Activated CD8-positive, alpha-beta memory T cell treated with anti-CD3 and anti-CD28 coated beads for 48 hours (primary cell): ENCODE results near the gene MAD1L1.
"Not testable (repeated sequence)": the region's sequence is repeated elsewhere in the genome, so short reads cannot be mapped to it uniquely, and the experiment has no call there.

ENCODE experiments used
- DNase-seq, 3 experiments: peaks; one replicate each; pipeline ENCODE4 v3.0.0-alpha.2; 2020; ENCODE audit warnings: low read depth in 2 of 3, low spot score in 2 of 3

The MAD1L1 gene

GRCh38 chr7:1931951-1932270 is 300.8 kb downstream of the MAD1L1 start:
- DNase-seq, result no peak

DNA sequence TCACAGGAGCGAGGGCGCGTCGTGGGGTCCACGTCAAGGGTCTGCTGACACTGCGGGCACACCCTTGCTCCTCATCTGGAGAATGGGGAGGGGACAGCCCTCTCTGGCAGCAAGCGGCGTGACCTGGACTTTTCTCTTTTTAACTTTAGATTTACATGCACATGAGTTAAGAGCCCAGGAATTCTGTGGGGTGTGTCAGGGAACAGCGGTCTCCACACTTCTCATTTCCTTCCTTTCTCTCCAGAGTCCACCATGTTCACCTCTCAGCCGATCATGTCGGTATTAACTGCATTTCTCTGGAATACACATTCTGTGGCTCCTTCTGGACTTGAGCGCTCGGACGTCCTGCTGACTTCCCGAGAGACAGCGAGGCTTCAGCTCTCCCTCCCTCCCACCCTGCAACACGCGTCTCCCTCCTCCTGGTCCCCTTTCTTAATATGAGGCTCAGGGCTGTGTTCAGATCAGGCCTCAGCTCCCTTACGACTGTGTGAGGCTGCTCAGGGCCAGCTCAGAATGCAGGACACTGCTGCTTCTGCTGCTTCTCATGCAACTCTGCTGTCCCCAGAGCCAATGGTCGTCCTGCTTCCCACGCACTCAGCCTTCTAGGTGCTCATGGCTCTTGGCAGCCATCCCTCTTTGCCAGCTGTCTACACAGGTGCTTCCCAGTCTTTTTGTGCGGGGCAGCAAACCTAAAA is 301.3 kb downstream of the MAD1L1 start:
- no peak for DNase-seq

DNA sequence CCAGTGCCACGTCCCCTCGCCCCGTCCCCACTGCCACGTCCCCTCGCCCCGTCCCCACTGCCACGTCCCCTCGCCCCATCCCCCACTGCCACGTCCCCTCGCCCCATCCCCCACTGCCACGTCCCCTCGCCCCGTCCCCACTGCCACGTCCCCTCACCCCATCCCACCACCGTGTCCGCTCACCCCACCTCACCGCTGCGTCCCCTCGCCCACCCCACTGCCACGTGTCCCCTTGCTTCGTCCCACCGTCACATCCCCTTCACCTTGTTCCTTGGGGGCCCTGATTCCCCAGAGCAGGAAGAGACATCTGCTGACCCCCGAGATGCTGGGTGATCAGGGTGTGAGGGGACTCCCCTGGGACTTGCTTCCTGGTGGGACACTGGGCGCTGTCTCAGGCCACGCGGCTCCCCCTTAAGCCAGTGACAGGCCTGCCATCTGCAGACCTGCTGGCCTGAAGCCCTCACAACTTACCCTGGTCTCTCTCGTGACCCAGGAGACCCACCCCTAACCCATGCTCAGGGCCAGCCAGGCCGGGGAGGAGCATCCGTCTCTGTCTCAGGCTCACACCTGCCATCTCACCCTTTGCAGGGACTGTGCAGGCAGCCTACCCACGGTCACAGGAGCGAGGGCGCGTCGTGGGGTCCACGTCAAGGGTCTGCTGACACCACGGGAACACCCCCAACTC is 302.2 kb downstream of the MAD1L1 start:
- no peak for DNase-seq

- not testable (repeated sequence) for DNase-seq
Observed at GRCh38 chr7:1929349-1929925, 303.3 kb downstream of the MAD1L1 start.

- DNase-seq, result no peak
Observed at GRCh38 chr7:1928645-1929348, 303.9 kb downstream of the MAD1L1 start.

DNA sequence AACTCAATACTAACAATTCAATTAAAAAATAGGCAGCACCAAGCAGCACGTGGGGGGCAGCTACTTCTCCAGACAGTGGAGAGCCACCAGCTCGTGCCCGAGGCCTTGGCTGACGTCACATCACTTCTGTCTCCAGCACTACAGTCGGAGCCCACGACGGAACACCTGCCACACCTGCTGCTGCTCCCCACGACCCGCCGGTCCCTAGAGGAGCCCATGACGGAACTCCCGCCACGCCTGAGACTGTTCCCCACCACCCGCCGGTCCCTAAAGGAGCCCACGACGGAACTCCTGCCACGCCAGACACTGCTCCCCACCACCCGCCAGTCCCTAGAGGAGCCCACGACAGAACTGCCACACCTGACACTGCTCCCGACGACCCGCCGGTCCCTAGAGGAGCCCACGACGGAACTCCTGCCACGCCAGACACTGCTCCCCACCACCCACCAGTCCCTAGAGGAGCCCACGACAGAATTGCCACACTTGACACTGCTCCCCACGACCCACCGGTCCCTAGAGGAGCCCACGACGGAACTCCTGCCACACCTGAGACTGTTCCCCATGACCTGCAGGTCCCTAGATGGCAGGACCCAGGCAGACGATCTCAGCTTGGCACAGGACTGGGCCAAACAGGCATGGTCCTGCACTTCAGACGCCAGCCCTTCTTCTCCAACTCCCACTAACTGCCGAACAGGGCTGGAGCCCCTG is 304.7 kb downstream of the MAD1L1 start:
- no peak for DNase-seq

DNA sequence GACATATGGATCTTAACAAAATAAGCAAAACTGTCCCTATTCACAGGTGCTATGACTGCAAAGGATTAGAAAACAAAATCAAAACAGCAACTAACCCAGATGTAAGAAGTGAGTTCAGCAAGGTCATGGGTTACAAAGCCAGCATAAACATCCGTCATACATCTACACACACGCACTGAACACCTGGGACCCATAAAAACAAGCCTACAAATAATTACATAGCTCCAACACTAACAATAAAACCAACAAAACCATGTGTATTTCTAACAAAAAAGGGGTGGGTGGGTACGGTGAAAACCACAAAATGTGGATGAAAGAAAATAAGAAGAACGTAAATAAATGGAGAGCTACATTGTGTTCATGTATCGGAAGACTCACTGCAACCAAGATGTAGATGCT is 305.8 kb downstream of the MAD1L1 start:
- no peak for DNase-seq

DNA sequence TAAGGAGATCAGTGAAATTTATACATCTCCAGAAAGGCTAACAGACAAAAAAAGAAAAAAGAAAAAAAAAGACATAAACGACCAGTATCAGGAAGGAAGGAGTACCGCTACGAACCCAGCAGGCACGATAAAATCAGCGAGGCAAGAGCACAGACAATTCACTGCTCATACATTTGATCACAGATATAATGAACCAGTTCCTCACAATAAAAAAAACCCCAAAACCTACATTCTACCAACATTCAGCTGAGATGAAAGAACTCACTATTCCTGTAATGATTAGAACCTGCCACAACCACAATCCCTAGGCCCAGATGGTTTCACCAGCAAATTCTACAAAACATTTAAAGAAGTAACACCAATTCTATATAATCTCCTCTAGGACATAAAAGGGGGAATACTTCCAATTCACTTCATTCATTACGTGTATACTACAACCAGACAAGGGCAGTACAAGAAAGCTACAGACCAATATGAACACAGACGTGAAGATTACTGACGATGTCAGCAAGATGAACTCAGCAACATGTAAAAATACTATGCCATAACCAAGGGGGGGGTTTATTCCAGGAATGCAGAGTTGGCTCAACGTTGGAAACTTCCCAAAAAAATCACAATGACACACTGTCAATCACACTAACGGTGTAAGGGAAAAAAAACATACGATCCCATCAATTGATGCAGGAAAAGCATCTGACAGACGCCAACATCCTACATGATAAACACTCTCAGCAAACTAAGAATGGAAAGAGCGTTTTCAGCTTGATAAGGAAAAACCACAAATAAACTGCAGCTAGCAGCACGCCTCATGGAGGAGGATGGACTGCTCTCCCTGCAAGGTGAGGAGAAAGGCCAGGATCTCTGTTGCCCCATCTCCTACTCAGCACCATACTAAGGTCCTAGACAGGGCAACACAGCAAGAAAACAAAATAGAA is 306.5 kb downstream of the MAD1L1 start:
- no peak for DNase-seq

GRCh38 chr7:1925349-1925748 is 307.4 kb downstream of the MAD1L1 start:
- DNase-seq, result no peak

DNA sequence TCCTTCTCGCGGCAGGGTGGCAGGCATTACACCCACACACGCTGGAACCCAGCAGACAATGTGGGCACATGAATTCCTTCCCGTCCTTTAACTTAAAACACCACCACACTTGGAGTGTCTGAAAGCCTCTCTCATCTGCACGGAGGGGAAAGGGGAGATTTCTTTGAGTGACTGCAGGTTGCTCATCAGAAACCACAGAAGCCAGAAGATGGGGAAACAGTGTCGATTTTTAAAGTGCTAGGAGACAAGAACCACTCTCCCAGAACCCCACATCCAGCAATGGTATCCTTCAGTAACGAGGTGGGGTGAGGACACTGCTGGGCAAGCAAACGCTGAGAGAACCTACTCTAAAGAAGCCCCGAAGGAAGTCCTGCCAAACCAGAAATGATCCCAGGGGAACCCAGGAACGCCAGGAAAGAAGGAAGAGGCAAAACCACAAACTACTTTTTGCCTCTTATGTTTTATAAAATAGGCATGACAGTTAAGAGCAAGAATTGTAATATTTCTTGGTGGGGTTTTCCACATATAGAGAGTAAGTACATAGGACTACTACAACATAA is 308.4 kb downstream of the MAD1L1 start:
- no peak for DNase-seq

DNA sequence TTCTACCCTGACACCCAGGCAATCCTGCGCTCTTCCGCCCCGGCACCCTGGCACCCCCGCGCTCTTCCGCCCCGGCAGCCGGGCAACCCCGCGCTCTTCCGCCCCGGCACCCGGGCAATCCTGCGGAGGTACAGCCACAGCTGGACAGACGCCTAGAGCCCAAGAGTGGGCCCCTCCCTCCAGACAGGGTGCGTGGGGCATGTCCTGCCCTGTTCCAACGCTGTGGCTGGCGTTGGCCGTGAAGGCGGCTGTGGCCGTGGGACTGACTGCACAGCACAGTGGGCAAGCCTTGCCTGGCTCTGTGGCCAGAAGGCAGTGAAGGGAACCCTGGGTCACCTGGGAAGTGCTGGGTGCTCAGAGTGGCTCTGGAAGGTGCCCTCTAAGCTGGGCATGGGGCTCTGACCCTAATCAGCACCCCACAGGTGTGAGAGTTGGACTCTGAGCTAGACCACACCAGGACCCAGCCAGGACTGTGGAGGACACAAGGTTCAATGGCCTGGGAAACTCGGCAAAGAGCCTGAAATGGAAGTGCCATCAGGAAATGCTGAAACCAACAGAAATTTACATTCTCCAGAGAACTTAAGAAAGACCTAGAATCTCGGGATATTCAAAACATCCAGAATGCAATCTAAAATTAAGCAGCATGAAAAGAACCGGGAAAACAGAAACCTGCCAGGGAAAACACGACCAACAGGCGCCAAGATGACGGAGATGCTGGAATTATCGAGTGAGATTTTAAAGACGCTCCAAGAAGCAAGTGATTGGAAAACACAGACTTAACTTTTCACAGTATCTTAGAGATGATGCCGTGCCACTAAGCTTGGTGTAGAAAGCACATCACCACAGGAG is 309.1 kb downstream of the MAD1L1 start:
- DNase-seq, result no peak

- no peak for DNase-seq
Observed at GRCh38 chr7:1922870-1923236, 309.9 kb downstream of the MAD1L1 start.

- DNase-seq, result no peak
Observed at GRCh38 chr7:1922071-1922869, 310.5 kb downstream of the MAD1L1 start.

DNA sequence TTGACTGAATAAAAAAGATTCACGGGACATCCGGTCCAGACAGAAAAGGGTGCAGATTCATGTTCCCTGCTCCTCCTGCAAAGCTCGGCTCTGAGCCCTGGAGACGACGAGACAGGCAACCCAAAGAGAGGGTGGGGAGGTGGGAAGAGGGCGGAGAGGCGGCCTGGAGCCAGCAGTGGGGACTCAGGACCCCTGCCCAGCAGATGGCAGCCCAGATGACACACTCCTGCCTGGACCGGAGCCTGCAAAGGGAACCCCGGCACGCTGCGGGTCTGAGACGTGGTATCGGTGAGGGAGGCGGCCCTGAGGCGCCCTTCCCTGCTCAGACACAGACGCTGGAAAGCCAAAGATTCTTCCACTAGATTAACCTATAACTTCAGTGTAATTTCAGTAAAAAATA is 311.9 kb downstream of the MAD1L1 start:
- no peak for DNase-seq

GRCh38 chr7:1920266-1920681 is 312.5 kb downstream of the MAD1L1 start:
- DNase-seq, result no peak

DNA sequence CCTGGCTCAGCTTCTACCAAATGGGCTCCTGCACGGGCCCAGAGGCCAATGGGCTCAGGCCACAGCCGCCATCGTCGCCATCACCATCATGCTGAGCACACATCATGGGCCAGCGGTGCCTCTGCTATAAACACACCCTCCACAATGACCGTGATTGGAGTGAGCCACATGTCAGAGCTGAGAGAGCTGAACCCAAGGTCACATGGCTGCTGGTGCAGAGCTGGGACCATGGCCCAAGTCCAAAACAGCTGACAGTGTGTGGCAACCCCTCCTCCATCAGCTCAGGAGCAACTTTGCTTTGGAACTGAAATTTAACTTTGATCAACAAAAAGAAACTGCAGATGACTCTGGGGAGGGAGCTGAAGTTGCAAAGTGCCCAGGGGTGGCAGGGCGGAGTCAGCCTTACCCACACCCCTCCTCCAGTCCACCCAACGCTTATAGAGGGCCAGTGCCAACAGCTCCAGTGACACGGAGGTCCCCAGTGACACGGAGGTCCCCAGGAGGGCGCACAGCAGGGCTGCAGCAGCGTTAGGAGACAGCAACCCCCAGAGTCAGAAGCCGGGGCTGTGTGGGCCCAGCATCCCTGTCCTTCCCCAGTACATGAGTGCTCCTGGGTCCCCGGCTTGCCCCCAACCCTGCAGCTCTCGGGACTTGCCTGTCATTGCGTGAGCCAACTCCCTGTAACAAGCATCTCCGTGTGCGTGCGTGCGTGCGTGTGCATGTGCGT is 313.0 kb downstream of the MAD1L1 start:
- DNase-seq, result no peak

DNA sequence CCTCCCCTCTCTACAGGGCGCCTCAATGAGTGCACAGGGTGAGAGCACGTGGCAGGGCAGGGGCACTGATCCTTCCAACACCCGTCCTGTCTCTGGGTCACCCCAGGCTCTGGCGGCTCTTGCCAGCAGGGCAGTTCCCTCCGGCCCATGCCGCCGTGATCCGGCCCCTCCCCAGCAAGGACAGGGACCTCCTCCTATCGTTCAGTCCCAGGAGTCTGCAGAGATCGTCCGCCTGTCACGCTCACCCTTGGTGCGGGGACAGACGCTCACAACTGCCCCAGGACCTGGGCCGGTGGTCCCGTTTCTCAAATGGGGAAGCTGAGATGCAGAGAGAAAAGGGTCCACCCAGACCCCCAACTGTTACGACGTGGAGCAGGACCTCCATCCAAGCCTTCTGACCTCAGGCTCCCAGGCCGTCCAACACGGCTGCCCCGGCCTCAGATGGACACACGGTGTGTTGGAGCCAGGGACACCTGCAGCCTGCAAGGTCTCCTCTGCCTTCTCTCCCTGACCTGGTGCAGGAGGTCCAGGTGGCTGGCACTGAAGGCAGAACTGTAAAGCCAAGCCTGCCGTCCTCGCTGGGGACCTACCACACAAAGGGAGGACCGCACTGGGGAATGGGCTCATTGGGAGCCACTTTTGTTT is 313.7 kb downstream of the MAD1L1 start:
- DNase-seq, result no peak
